GM23338 (cell line): ENCODE measurements around the gene TBL1XR1.

Source experiments
- CREB1 ChIP-seq: fragments of 250-450 bp; sonication (Bioruptor Pico); IDR thresholded peaks from 2 replicates; pipeline ENCODE4 v1.5.0; 2020; ENCODE audit warnings: low read depth, mild to moderate bottlenecking, moderate library complexity
- CTCF ChIP-seq, 2 experiments: fragments of 200-600 bp in 1 of 2; sonication (generic) in 1 of 2; conservative IDR thresholded peaks; 2 replicates each; pipeline versions ENCODE4 v1.5.1 to v1.6.1; 2016 to 2017; ENCODE audit warnings: antibody characterized with exemption in 2 of 2, low read depth in 2 of 2, mild to moderate bottlenecking in 2 of 2, moderate library complexity in 1 of 2
- EZH2 ChIP-seq: fragments of 200-600 bp; sonication (generic); IDR thresholded peaks from one replicate; pipeline ENCODE4 v1.8.0; 2017; ENCODE audit warnings: antibody characterized with exemption, mild to moderate bottlenecking, low read depth; ENCODE audit not compliant: unreplicated experiment
- EZH2phosphoT487 ChIP-seq: fragments of 200-600 bp; sonication (generic); IDR thresholded peaks from one replicate; pipeline ENCODE4 v1.8.1; 2018; ENCODE audit warnings: antibody characterized with exemption; ENCODE audit not compliant: unreplicated experiment
- NANOG ChIP-seq: IDR thresholded peaks from 2 replicates; pipeline ENCODE4 v1.6.1; 2016; ENCODE audit warnings: antibody characterized with exemption, borderline replicate concordance
- POLR2AphosphoS5 ChIP-seq: IDR thresholded peaks from 2 replicates; pipeline ENCODE4 v1.6.1; 2016; ENCODE audit warnings: antibody characterized with exemption, low read depth
- REST ChIP-seq: IDR thresholded peaks from one replicate; pipeline ENCODE4 v1.6.1; 2018; ENCODE audit warnings: antibody characterized with exemption; ENCODE audit not compliant: unreplicated experiment
- STAT1 ChIP-seq: IDR thresholded peaks from one replicate; pipeline ENCODE4 v1.6.1; 2016; ENCODE audit warnings: antibody characterized with exemption; ENCODE audit not compliant: unreplicated experiment
- ZNF331 ChIP-seq: fragments of 250-450 bp; sonication (Bioruptor Pico); IDR thresholded peaks from 2 replicates; pipeline ENCODE4 v1.5.0; 2020; ENCODE audit warnings: low read depth, mild to moderate bottlenecking, moderate library complexity
- ZNF462 ChIP-seq: fragments of 250-450 bp; sonication (Bioruptor Pico); IDR thresholded peaks from 2 replicates; pipeline ENCODE4 v1.5.0; 2020; ENCODE audit warnings: mild to moderate bottlenecking, moderate library complexity

GRCh38 chr3:177136741-177137140 is 60.5 kb downstream of the TBL1XR1 start:
- no peak for TF ChIP-seq CTCF (conservative IDR thresholded peaks at IDR 0.05; ENCODE audit: low read depth in 2 of 2)
- no peak for TF ChIP-seq CREB1
- TF ChIP-seq EZH2phosphoT487: no peak
- no peak for TF ChIP-seq REST
- no peak for TF ChIP-seq EZH2
- TF ChIP-seq POLR2AphosphoS5: no peak
- no peak for TF ChIP-seq ZNF331 (CRISPR knock-in tag)
- TF ChIP-seq NANOG: no peak
- no peak for TF ChIP-seq ZNF462
- no peak for TF ChIP-seq STAT1
